ENCODE data around the gene GPLD1.

GRCh38 chr6:24382220-24382540, 107.2 kb downstream of the GPLD1 start:
- TF ChIP-seq CTCF (conservative IDR thresholded peaks at IDR 0.05; ENCODE audit: low read depth, low read length) (no peak), EZH2 (IDR thresholded peaks at IDR 0.05; ENCODE audit: low read length, unreplicated experiment) (no peak), EZH2phosphoT487 (IDR thresholded peaks at IDR 0.05; ENCODE audit: borderline replicate concordance, low read length) (no peak)
